GDM1 (cell line): Measurements from ENCODE around the gene PADI6.

Experiments used
- DNase-seq: peaks from one replicate; lab custom pipeline; 2025; lab: John Stamatoyannopoulos, UW

PADI6 gene

DNA sequence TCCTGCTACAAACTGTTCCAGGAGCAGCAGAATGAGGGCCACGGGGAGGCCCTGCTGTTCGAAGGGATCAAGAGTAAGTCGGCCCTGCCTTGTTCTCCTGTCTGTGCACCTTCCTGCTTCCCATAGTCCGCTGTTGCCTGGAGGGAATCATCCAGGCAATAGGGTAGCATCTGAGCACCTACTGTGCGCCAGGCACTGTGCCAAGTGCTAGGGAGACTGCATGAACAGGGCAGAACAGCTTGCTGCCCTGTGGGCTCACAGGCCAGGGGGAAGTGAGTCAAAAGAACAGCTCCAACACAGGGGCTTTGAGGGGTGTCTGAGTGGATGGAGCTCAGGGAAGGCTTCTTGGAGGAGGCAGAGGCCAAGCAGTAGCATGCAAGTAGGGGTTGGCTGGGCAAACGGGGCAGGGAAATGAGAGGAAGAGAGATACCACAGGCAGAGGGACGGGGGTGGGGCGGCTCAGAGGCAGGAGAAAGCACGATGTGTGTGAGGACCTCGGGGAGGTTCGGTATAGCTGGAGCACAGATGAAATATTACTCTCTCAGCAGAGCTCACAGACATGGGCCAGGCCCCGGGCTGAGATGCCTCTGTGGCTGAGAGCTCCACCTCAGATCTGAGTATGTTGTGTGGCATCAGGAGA lies 15.5 kb upstream of the PADI6 start:
- no peak for DNase-seq

DNA sequence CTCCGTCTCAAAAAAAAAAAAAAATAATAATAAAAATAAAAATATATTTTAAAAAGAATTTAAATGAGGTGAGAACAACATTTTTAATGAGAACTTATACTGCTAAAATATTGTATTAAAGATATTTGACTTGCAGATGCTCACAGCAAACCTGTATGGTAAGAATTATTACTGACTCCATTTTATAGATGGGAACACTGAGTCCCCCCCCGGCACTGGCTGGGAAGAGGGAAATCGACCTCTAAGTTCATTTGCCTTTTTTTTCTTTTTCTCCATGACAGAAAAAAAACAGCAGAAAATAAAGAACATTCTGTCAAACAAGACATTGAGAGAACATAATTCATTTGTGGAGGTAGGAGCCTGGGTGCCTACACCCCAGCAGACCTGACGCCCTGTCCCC lies 13.4 kb upstream of the PADI6 start:
- DNase-seq: no peak

DNA sequence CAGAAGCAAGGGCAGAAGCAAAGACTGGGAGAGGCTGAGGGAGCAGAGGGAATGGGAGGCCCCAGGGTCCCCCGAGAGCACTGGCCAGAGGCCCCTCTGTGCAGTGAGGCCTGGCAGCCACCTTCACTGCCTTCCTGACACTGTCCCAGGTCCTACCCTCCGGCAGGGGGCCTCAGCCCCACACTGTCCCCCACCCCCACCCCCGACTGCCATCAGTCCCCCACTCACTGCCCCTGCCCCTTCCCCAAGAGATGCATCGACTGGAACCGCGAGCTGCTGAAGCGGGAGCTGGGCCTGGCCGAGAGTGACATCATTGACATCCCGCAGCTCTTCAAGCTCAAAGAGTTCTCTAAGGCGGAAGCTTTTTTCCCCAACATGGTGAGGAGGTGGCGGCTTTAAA lies 13.0 kb upstream of the PADI6 start:
- no peak for DNase-seq

DNA sequence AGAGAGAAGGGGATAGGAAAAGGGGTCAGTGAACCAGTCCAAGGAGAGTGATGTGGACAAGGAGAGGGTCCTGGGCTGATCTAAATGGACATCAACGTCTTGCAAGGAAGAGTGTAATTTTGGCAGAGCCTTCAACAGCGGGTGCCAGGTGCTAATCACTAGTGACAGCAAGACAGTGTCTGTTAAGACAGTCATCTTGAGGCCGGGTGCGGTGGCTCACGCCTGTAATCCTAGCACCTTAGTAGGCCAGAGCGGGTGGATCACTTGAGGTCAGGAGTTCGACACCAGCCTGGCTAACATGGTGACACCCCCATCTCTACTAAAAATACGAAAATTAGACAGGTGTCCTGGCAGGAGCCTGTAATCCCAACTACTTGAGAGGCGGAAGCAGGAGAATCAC lies 12.2 kb upstream of the PADI6 start:
- no peak for DNase-seq

DNA sequence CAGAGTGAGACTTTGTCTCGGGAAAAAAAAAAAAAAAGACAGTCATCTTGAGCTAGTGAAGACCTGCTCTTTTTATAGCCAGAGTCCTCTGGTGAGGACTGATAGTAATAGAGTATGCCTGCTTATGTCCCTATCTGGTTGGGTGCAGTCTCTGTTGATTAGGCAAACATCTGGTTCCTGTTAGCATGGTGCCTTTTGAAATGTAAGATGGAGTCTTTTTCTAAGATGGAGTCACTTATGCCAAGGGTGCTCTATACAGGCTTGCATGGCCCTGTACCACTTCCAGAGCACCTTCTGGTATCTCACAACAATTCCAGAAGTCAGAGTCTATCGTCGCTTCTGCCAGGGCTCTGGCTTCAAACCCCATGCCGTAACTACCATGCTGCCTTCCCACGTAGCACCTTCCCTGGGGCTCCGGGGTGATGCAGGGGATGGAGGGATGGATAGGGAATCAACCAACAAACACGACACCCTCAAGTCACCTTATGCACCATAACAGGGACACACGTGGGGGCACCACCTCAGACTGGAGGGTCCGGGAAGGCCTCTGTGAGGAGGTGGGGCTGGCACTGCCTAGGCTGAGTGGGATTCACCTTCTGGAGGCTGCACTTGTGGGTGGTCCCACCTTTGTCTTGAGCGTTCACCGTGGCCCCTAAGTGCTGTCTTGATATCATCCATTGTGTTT lies 11.6 kb upstream of the PADI6 start:
- DNase-seq: no peak

DNA sequence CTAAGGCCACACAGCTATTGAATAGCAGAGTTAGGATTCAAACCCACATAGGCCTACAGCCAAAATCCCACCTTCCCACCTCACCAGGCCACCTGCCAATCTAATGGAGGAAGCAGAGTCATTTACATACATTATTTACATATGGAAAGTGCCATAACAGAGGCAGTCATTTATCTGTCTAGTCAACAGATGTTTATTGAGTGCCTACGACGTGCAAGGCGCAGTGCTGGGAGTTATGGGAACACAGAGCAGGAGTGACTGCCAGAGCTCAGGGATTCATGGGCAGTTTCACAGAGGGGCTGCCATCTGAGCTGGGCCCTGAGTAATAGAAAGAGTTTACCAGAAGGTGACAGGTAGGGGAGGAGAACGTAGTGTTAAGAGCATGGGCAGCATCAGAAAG lies 10.3 kb upstream of the PADI6 start:
- DNase-seq: no peak

DNA sequence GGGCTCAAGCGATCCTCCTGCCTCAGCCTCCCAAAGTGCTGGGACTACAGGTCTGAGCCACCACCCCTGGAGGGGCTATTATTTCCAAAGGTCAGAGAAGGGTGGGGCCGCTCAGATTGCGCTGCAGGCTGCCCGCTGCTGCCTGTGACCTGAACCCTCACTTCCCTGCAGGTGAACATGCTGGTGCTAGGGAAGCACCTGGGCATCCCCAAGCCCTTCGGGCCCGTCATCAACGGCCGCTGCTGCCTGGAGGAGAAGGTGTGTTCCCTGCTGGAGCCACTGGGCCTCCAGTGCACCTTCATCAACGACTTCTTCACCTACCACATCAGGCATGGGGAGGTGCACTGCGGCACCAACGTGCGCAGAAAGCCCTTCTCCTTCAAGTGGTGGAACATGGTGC lies 8.6 kb upstream of the PADI6 start:
- no peak for DNase-seq

DNA sequence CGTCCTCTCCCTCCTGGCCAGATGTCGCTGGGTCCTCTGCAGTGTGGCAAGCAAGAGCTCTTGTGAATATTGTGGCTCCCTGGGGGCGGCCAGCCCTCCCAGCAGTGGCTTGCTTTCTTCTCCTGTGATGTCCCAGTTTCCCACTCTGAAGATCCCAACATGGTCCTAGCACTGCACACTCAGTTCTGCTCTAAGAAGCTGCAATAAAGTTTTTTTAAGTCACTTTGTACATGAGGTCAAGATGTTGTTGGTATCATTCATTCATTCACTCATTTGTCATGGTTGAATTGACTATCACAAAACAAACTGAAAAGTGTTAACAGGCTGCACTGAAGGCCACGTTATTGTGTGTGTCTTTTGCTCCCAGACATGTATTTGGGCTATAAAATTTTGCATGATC lies 8.2 kb upstream of the PADI6 start:
- DNase-seq: no peak

DNA sequence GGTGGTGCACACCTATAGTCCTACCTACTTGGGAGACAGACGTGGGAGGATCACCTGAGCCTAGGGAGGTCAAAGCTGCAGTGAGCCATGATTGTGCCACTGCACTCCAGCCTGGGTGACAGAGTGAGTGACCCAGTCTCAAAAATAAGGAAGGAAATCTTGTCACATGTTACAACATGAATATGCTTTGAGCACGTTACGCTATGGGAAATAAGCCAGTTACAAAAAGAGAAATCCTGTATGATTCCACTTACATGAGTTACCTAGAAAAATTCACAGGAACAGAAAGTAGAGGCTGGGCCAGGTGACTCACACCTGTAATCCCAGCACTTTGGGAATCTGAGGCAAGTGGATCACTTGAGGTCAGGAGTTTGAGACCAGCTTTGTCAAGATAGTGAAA lies 6.7 kb upstream of the PADI6 start:
- DNase-seq: peak; percentile 5

DNA sequence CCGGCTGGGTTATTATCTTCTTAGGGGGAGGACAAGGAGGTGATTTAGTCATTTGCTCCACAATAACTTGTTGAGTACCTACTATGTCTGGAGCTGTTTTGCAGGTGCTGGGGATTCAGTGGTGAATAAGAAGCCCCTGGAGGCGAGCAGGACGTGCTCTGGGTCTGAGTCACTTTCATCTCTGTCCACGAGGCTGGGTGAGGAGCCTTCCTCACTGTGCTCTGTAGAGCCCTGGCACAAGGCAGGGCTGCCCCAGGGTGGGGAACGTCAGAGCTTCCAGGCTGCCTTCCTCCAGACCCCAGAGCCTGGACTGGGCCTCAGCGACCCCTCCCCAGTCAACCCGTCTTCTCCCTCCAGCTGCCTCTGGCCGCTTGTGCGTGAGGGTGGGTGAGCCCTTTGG lies 2.5 kb upstream of the PADI6 start:
- no peak for DNase-seq

DNA sequence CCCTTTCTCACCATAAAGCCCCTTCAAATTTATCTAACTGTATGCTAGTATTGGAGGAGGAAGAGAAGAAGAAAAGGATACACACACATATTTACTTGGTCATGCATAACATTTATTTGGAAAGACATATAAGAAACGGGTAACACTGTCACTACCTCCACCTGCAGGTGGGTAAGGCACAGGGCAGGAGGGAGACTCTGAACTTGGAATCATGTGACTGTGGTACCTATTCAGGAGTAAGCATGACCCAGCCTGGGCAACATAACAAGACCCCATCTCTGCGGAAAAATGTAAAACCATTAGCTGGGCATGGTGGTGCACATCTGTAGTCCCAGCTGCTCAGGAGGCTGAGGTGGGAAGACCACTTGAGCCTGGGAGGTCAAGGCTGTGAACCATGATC lies 1.4 kb upstream of the PADI6 start:
- DNase-seq: no peak

DNA sequence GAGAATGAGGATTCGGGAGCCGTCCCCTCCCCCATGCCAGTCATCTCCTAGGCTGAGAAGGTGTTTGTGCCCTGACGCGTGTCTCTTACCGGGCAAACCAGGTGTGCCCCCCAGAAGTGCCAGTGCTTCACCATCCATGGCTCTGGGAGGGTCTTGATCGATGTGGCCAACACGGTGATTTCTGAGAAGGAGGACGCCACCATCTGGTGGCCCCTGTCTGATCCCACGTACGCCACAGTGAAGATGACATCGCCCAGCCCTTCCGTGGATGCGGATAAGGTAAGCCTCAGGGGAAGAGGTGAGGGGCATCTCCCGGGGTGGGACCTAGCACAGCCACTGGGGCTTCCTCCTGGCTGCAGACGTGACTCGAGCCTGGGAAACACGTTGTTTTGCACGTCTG lies 959 bp downstream of the PADI6 start:
- no peak for DNase-seq

DNA sequence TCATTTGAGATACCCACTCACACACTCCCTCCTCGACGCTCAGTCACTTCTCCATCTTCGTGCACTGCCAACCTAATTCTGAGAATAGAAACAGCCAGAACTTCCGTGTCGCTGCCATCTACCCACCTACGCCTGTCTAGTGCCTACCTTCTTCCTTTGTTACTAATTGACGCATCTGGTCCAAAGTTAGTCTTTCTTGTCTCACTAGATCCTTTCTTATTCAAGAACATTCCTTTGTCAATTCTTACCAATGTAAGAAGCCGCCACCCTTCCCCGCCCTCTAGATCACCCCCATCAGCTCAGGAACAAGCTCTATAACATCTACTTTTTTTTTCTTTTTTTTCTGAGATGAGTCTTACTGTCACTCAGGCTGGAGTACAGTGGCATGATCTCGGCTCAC lies 3.7 kb downstream of the PADI6 start:
- DNase-seq: no peak

DNA sequence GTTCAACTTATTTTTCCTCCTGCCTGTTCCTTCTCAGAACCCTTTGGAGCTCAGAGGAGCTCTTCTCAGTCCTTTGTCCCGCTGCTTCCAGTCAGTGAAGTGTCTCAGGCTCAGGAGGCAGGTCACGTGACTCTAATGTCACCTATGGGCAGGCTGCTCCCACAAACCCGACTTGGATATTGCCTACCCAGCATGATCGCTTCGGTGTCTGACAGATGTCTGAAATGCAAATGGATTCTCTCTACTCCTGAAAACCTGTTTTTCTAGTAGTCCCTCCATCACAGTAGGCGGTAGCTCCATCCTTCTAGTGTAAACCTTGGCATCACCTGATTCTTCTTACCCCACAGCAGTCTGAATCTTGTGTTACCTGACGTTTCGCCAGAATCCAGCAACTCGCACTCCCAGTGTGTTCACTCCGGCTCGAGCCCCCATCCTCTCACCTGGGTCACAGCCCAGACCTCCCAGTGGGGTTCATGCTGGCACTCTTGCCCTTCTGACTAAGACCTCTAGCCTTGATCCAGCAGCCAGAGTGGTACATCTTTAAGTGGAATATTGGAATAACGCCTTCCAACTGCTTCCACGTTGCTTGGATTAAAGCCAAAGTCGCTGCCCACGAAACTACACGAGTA lies 5.4 kb downstream of the PADI6 start:
- no peak for DNase-seq

DNA sequence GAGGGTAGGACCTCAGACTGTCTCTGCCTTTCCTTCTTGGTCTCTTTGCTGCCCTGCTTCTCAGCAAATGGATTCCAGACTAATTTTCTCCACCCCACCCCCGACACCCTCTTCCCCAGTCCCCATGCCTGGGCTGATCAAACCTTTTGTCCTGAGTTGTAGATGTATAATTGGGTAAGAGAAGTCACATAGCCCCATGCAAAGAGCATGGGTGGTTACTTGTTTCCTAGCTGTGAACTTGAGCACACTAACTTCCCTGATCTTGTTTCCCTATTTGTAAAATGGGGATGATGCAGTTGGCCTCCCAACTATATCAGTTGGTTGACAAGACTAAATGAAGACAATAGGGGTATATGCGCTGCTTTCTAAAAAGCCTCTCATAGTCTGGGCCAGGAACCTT lies 9.2 kb downstream of the PADI6 start:
- DNase-seq: no peak

DNA sequence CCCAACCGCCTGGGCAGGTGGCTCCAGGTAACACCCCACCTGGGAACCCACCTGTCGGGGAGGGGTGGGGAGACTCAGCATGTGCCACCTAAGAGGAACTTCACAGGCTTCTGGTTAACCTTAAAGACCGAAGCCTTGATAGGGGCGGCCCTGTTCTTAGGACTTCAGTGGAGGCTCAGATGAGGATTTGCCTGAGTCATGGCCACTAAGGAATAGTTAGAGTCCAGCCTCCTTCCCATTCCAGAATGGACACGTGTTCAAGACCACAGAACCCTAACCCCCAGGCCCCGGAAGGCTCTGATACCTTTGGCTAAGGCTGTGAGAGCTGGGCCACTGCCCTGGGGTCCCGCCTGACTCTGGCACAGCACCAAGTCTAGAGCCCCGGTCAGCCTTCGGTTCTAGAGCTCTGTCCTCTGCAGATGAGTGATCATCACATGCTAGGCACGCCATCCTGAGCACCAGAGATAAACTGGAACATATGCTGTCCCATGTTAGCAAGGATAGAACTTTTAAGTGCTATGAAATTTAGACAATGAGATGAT lies 20.3 kb downstream of the PADI6 start:
- no peak for DNase-seq

DNA sequence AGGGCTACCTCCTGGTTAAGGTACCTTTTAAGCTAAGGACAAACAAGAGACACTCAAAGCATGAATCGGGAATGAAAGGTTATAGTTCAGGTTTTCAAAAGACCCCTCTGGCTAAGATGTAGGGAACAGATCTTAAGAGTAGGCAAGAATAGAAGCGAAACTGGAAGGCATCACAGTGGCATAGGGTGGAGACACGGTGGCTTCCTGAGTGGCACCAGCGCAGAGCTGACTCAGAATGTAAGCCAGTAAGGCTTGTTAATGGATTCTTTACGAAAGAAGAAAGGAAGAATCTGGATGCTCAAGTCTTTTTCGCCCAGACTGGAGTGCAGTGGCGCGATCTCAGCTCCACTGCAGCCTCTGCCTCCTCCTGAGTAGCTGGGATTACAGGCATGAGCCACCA lies 21.2 kb downstream of the PADI6 start:
- no peak for DNase-seq

DNA sequence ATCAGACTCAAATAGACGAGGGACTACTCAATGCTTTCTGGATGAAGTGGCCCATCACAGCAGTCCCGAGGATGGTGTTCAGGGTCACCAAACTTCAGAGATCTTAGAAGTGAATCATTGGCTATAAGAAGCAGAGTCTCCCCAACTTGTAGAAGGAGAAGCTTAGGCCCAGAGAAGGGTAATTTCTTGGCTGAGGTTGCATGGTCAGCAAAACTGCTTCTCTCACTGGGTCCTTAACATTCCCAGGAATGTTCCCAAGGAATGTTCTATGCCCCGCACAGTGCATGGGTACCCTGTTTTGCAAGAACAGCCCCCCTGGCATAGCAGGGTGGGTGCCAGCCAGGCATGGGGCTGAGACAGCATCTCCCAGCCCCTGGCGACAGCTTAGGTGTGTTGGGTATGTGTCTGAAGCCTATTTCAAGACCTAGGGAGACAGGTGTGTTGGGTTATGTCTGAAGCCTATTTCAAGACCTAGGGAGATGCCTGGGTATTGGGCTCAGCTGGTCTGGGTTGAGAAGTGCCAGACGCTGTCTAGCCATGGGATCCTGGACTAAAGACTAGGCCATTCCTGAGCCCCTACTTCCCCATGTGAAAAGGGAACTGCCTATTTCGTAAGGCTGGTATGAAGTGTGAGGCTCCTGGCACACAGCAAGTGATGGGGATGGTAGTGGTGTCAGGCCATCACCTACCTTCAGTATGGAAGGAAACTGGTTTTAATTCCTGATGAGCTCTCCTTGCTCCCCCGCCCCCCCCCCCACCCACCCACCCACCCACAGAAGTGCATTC lies 26.1 kb downstream of the PADI6 start:
- no peak for DNase-seq

DNA sequence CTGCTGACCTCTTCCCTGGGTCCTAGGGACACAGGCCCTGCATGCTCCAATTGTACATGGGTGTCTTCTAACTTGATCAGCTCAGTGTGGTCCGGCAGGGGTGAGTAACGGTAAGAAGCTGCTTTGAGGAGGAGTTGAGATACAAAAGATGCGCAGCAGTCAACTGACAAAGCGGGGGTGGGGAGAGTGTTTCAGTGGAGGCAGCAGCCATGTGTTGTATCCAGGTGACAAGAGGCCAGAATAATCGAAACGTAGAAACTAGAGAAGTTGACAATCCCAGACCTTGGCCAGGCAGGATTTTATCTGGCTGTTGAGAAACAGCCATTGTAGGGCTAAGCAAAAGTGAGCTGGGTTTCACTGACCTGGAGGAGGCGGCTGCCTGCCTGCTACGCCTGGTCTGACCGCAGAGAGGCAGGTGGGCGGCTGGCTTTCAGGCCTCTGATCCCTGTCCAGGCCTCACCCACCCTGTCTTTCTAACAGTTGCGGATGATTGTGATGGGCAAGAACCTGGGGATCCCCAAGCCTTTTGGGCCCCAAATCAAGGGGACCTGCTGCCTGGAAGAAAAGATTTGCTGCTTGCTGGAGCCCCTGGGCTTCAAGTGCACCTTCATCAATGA lies 28.8 kb downstream of the PADI6 start:
- no peak for DNase-seq

DNA sequence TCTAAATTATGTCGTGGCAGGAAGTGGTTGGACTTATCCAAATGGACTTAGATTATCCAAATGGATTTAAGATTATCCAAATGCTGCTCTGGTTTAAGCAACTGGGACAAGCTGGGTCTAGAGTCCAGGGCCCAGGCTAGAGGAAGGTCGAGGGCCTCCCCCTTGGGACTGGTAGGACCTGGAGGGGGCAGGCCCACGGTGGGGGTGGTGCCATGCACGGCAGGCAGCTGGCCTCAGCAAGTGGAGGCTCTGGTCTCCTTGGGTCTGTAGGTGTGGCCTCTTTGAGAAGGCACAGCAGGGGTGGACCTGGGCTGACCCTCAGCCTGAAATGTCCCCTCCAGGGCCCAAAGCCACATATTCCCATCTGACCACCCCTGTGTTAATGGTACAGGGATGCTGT lies 29.8 kb downstream of the PADI6 start:
- DNase-seq: no peak

DNA sequence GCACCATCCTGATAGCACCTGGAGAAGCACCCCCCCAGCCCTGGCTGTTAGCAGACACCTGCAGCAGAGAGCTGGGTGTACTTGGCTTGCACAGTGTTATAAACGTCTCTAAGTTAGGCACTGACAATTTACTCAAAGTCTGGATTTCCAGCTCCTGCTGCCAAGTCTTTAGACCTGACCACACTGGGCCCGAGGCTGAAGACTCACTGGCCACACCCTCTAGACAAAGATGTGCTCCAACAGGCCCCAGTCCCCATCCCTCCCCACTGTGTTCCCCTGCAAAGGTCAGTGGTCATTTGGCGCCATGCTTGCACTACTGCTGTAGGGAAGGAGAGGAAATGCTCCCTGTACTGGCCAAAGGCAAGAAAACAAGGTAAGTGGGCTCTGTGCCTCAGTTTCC lies 31.1 kb downstream of the PADI6 start:
- no peak for DNase-seq

DNA sequence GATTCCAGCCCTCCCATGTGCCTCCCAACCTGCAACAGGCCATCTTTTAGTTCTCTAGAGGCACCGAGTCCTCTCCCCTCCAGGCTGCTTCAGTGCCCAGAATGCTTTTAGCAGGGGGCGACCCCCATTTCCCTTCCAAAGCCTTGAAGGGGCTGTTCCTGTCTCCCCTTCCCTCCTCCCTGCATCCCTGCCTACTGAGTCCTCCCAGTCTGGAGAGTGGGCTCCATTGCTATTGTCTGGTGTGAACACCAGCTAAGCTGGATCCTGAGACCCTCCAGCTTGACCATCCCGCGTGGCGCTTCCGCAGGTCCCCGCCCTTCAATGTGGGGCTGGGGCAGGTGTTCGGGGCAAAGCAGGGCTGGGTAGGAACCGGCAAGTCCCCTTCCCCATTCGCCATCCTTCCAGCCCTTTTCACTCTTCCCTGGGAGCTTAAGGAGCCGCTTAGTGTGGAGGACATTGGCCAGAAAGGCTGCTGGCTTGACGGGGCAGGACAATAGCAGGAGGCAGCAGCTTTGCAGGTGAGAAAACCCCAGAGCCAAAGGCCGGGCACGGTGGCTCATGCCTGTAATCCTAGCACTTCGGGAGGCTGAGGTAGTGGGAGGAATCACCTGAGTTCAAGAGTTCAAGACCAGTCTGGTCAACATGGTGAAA lies 32.2 kb downstream of the PADI6 start:
- DNase-seq: no peak
